GM13976 (cell line): ENCODE results near the gene UBE2QL1.

Experiments used
- DNase-seq: peaks from one replicate; pipeline ENCODE4 v3.0.0; 2012; ENCODE audit warnings: low spot score
- CTCF ChIP-seq: IDR thresholded peaks from 2 replicates; pipeline ENCODE4 v1.5.1; 2012; ENCODE audit warnings: borderline replicate concordance, mild to moderate bottlenecking; ENCODE audit not compliant: insufficient read depth; ENCODE audit errors: extremely low read depth, missing control alignments, control extremely low read depth
- in situ Hi-C: fragments of 300-500 bp; cut with MboI; formaldehyde crosslinking; loops from one replicate; pipeline ENCODE4 v1.12.0; 2022; ENCODE audit warnings: low sequenced_read_pairs, mixed read lengths, inconsistent platforms; ENCODE audit not compliant: unreplicated experiment

Gene UBE2QL1

GRCh38 chr5:6412811-6413210 is 35.8 kb upstream of the UBE2QL1 start:
- in situ Hi-C loops: no loop called here
- DNase-seq: no peak
- no peak for TF ChIP-seq CTCF

- TF ChIP-seq CTCF: no peak
- no peak for DNase-seq
- in situ Hi-C loops: no loop called here
Measured at GRCh38 chr5:6417657-6418056, 31.0 kb upstream of the UBE2QL1 start.

- TF ChIP-seq CTCF: no peak
- in situ Hi-C loops: no loop called here
- no peak for DNase-seq
Measured at GRCh38 chr5:6418679-6419276, 29.9 kb upstream of the UBE2QL1 start.

GRCh38 chr5:6419340-6419852 is 29.3 kb upstream of the UBE2QL1 start:
- in situ Hi-C loops: no loop called here
- no peak for DNase-seq
- no peak for TF ChIP-seq CTCF

GRCh38 chr5:6423327-6424109 is 25.1 kb upstream of the UBE2QL1 start:
- in situ Hi-C loops: no loop called here

GRCh38 chr5:6424110-6424659 is 24.5 kb upstream of the UBE2QL1 start:
- no peak for TF ChIP-seq CTCF
- in situ Hi-C loops: no loop called here
- no peak for DNase-seq

More at GRCh38 chr5:6423327-6424109, 25.1 kb upstream of the UBE2QL1 start:
- TF ChIP-seq CTCF: no peak
- no peak for DNase-seq
